ENCODE results near the gene H3-3A.

The H3-3A gene

DNA sequence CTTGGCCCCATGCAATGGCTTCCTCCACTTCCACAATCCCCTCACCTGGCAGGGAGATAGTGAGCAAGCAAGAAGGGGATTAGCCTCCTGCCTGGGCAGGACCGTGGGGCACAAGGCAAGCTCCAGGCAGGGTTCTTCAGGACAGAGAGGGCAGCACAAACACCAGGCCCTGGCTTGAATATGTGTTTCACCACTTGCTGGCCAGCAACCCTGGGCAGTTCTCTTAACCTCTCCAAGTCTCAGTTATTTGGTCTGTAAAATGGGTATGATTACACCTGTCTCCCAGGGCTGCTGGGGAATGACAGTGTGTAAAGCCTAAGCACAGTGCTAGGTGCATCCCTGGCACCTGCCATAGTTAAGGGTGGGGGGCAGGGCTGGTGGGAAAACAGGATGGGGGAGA is 31.9 kb downstream of the H3-3A start:
- DNase-seq (ENCODE audit: low read depth), result no peak
- no peak overlapping the region for H3K4me3 ChIP-seq (ENCODE audit: low read length)
- TF ChIP-seq CTCF (conservative IDR thresholded peaks at IDR 0.05; ENCODE audit: low read depth, low read length), result no peak

- no peak for TF ChIP-seq CTCF (conservative IDR thresholded peaks at IDR 0.05; ENCODE audit: low read depth, low read length)
- no peak for DNase-seq (ENCODE audit: low read depth)
Measured at GRCh38 chr1:226095286-226095685, 32.8 kb downstream of the H3-3A start.

DNA sequence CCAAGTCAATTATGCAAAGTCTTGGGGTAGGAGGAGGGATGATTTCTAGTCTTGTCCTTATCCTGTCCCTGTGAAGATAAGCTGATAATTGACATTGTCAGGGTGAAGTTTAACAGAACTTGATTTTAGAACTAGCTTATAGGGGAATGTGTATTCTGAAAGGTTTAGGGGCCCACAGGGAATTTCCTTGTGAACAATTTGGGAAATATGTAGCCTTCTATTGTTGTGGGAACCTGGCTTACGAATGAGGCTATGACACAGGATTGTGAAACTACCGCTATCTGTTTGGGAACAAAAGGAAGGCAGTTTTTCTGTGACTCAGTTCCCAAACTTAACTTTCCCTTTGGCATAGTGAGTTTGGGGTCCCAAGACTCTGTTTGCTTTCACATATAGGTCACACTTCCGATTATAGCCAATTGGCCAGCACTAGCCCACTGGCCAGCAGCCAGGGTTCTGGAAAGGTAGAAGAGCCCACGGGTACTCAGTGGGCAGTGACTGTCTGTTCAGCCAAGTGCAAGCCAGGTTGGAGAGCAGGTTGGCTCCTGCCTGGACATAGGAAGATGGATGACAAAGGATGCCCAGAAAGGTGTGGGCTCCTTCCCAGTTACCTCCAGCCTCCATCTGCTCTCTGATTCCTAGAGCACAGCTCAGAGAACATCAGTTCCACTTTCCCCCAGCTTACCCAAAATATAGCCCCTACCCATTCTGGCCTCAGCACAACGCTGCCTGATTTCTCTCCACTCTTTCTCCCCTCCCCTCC is 35.5 kb downstream of the H3-3A start:
- no peak for DNase-seq (ENCODE audit: low read depth)
- no peak overlapping the region for H3K4me3 ChIP-seq (ENCODE audit: low read length)
- TF ChIP-seq CTCF (conservative IDR thresholded peaks at IDR 0.05; ENCODE audit: low read depth, low read length), result no peak

More at GRCh38 chr1:226095286-226095685, 32.8 kb downstream of the H3-3A start:
- no peak overlapping the region for H3K4me3 ChIP-seq (ENCODE audit: low read length)

DNA sequence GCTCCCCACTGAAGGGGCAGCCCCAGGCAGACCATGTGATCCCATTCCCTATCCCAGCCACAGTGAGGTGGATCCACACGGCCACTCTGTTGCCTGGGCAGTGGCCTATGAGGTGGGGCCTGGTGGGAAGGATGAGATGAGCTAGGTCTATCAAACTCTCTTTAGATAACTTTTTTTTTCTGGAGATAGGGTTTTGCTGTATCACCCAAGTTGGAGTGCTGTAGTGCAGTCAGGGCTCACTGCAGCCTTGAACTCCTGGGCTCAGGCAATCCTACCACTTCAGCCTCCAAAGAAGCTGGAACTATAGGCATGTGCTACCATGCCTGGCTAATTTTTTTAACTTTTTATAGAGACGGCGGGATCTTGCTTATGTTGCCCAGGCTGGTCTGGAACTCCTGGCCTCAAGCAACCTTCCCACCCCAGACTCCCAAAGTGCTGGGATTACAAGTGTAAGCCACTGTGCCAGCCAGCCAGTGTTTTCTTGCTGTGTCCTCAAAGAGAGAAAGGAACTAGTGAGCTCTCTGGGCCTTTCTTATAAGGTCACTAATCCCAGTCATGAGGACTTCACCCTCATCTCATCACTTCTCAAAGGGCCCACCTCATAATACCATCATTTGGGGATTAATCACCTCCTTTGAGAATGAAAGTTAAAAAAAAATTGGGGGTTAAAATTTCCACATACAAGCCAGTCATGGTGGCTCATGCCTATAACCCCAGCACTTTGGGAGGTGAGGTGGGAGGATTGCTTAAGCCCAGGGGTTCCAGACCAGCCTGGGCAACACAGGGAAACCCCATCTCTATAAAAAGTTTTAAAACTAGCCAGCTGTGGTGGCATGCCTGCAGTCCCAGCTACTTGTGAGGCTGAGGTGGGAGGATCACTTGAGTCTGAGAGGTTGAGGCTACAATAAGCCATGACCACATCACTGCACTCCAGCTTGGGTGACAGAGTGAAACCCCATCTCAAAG is 36.6 kb downstream of the H3-3A start:
- no peak for TF ChIP-seq CTCF (conservative IDR thresholded peaks at IDR 0.05; ENCODE audit: low read depth, low read length)
- DNase-seq (ENCODE audit: low read depth), result no peak
- no peak overlapping the region for H3K4me3 ChIP-seq (ENCODE audit: low read length)

DNA sequence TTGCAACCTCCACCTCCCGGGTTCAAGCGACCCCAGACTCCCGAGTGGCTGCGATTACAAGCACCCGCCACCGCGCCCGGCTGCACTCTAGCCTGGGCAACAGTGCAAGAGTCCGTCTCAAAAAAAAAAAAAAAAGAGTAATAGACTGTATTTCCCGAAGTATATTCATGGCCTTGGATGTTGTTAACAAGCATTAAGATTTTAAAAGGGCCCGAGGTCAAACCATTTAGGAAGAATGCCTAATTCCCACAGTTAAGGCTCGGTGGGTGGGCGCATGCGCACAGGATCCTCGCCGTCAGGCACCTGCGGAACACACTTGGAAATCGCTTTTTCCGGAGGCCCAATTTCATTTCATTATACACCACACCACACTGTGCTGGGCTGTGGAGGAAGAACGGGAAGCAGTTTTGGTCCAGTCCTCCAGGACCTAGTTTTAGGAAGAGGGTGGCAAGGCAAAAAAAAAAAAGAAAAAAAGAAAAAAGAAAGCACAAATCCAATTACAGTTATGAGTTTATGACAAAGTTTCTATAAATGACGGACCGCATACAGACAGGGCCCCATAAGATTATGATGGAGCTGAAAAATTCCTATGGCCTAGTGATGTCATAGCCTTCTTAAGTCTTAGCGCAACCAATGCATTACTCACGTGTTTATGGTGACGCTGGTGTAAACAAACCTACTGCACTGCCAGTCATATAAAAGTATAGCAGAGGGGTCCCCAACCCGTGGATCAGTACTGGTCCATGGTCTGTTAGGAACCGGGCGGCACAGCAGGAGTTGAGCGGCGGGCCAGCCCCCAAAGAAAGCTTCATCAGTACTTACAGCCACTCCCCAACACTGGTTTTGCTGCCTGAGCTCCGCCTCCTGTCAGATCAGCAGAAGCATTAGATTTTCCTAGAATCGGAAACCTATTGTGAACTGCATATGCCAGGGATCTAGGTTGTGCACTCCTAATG is 38.2 kb downstream of the H3-3A start:
- peak; percentile 65 for DNase-seq (ENCODE audit: low read depth)
- TF ChIP-seq CTCF (conservative IDR thresholded peaks at IDR 0.05; ENCODE audit: low read depth, low read length), result no peak
- peak overlapping the region; percentile 57 for H3K4me3 ChIP-seq (ENCODE audit: low read length)

- H3K4me3 ChIP-seq (ENCODE audit: low read length), result no peak overlapping the region
- DNase-seq (ENCODE audit: low read depth), result no peak
- TF ChIP-seq CTCF (conservative IDR thresholded peaks at IDR 0.05; ENCODE audit: low read depth, low read length), result no peak
Measured at GRCh38 chr1:226104671-226105121, 42.2 kb downstream of the H3-3A start.

Data from retinal pigment epithelial cell (primary cell).